H1 (cell line): ENCODE results near the gene OR11A1. TPM values are rescaled to one million over a fixed set of nuclear protein-coding genes. Genes with fewer than 3 reads are reported as not detected.

Experiments used
- CTCF ChIA-PET: fragments of 300-600 bp; sonication (Branson Sonifier 250); formaldehyde crosslinking; loops from one replicate; lab custom pipeline; 2021; ENCODE audit not compliant: partially characterized antibody; lab: Charles Lee
- POLR2A ChIA-PET: fragments of 300-600 bp; sonication (Branson Sonifier 250); formaldehyde crosslinking; loops from one replicate; lab custom pipeline; 2021; ENCODE audit warnings: inconsistent platforms; ENCODE audit not compliant: partially characterized antibody; lab: Charles Lee
- DNase-seq, 2 experiments: peaks; one replicate each; pipeline versions ENCODE4 v3.0.0 to v3.0.0-alpha.2; 2010 to 2022; ENCODE audit warnings: low spot score in 2 of 2, low read depth in 1 of 2, mixed read lengths in 1 of 2
- FAIRE-seq: peaks from 2 replicates; lab custom pipeline; 2011; peaks lifted over from hg19 to GRCh38; lab: Jason Lieb, UNC
- H2AFZ ChIP-seq: 2 replicates; pipeline ENCODE4 v1.8.1; 2012; ENCODE audit warnings: low read length, inconsistent platforms
- H2AK5ac ChIP-seq: 2 replicates; pipeline ENCODE4 v1.6.1; 2013; ENCODE audit warnings: low read depth, low read length
- H2BK120ac ChIP-seq: replicated peaks from 2 replicates; pipeline ENCODE3; 2013; ENCODE audit warnings: low read depth, low read length, inconsistent platforms
- H2BK12ac ChIP-seq: 2 replicates; pipeline ENCODE4 v1.6.1; 2013; ENCODE audit warnings: low read depth, low read length
- H2BK15ac ChIP-seq: 2 replicates; pipeline ENCODE4 v1.6.1; 2013; ENCODE audit warnings: low read length
- H2BK20ac ChIP-seq: 2 replicates; pipeline ENCODE4 v1.6.1; 2013; ENCODE audit warnings: low read length
- H2BK5ac ChIP-seq: 2 replicates; pipeline ENCODE4 v1.6.1; 2013; ENCODE audit warnings: low read depth, low read length
- H3K14ac ChIP-seq: 2 replicates; pipeline ENCODE4 v1.6.1; 2013; ENCODE audit warnings: inconsistent platforms; ENCODE audit not compliant: insufficient read length
- H3K18ac ChIP-seq: 2 replicates; pipeline ENCODE4 v1.6.1; 2013; ENCODE audit warnings: low read length; ENCODE audit errors: extremely low read depth
- H3K23ac ChIP-seq: 2 replicates; pipeline ENCODE4 v1.6.1; 2013; ENCODE audit warnings: inconsistent platforms; ENCODE audit not compliant: insufficient read length
- H3K23me2 ChIP-seq: 2 replicates; pipeline ENCODE4 v1.6.1; 2013; ENCODE audit warnings: low read depth, low read length
- H3K27ac ChIP-seq: 2 replicates; pipeline ENCODE4 v1.6.1; 2011; ENCODE audit warnings: low read depth, low read length, inconsistent platforms
- H3K27me3 ChIP-seq, 4 experiments: replicated peaks in 1 of 4; 1 replicate in 1 of 4; 2 replicates in 3 of 4; pipeline versions ENCODE4 v1.6.1 to v1.8.1; 2011 to 2013; ENCODE audit warnings: low read length in 3 of 4, mild to moderate bottlenecking in 3 of 4, inconsistent platforms in 2 of 4, mixed read lengths in 2 of 4, moderate library complexity in 1 of 4; ENCODE audit not compliant: control insufficient read depth in 3 of 4, insufficient read depth in 3 of 4; ENCODE audit errors: extremely low read depth in 1 of 4
- H3K36me3 ChIP-seq, 4 experiments: 2 replicates each; pipeline versions ENCODE4 v1.6.1 to v1.8.1; 2011 to 2013; ENCODE audit warnings: mild to moderate bottlenecking in 4 of 4, low read length in 3 of 4, moderate library complexity in 2 of 4, control low read depth in 1 of 4, inconsistent platforms in 1 of 4; ENCODE audit not compliant: insufficient read depth in 4 of 4, control insufficient read depth in 2 of 4
- H3K4ac ChIP-seq: replicated peaks from 2 replicates; pipeline ENCODE3; 2013; ENCODE audit warnings: low read length, low read depth, mixed read lengths, inconsistent platforms; ENCODE audit not compliant: insufficient read length
- H3K4me1 ChIP-seq, 4 experiments: replicated peaks in 1 of 4; 1 replicate in 1 of 4; 2 replicates in 3 of 4; pipeline versions ENCODE4 v1.6.1 to v1.8.1; 2011 to 2013; ENCODE audit warnings: low read length in 3 of 4, inconsistent platforms in 2 of 4, mixed read lengths in 1 of 4; ENCODE audit not compliant: insufficient read depth in 4 of 4, control insufficient read depth in 3 of 4
- H3K4me2 ChIP-seq, 2 experiments: 2 replicates each; pipeline versions ENCODE4 v1.6.1 to v1.8.1; 2011 to 2013; ENCODE audit warnings: low read depth in 2 of 2, low read length in 2 of 2, control low read depth in 1 of 2, inconsistent platforms in 1 of 2, mild to moderate bottlenecking in 1 of 2; ENCODE audit not compliant: insufficient read depth in 1 of 2
- H3K4me3 ChIP-seq, 4 experiments: fragments of 200-600, 300-600 bp in 1 of 4; sonication (generic), shearing (Covaris generic), sonication (Bioruptor Twin) in 1 of 4; 2 replicates each; pipeline versions ENCODE4 v1.5.1 to v1.8.1; 2011 to 2016; ENCODE audit warnings: low read length in 4 of 4, low read depth in 3 of 4, control low read depth in 2 of 4, inconsistent platforms in 2 of 4, mild to moderate bottlenecking in 2 of 4, mixed read lengths in 1 of 4, moderate library complexity in 1 of 4; ENCODE audit not compliant: insufficient read depth in 2 of 4; ENCODE audit errors: extremely low read depth in 1 of 4
- H3K56ac ChIP-seq: replicated peaks from 2 replicates; pipeline ENCODE3; 2013; ENCODE audit warnings: low read depth, mild to moderate bottlenecking, mixed read lengths, low read length, inconsistent platforms; ENCODE audit not compliant: insufficient read length
- H3K79me1 ChIP-seq: 2 replicates; pipeline ENCODE4 v1.6.1; 2013; ENCODE audit warnings: low read depth, low read length, control low read depth
- H3K79me2 ChIP-seq, 2 experiments: 2 replicates each; pipeline versions ENCODE4 v1.6.1 to v1.8.1; 2012 to 2013; ENCODE audit warnings: low read length in 2 of 2, mild to moderate bottlenecking in 2 of 2, inconsistent platforms in 1 of 2; ENCODE audit not compliant: insufficient read depth in 2 of 2, control insufficient read depth in 1 of 2
- H3K9ac ChIP-seq, 4 experiments: replicated peaks in 1 of 4; 1 replicate in 1 of 4; 2 replicates in 3 of 4; pipeline versions ENCODE4 v1.6.1 to v1.8.1; 2011 to 2013; ENCODE audit warnings: low read depth in 3 of 4, low read length in 3 of 4, control low read depth in 2 of 4, mild to moderate bottlenecking in 2 of 4, moderate library complexity in 2 of 4, inconsistent platforms in 1 of 4; ENCODE audit errors: extremely low read depth in 1 of 4
- H3K9me3 ChIP-seq, 2 experiments: 2 replicates each; pipeline versions ENCODE4 v1.6.1 to v1.8.1; 2012 to 2013; ENCODE audit warnings: mild to moderate bottlenecking in 2 of 2, moderate library complexity in 2 of 2, control low read depth in 1 of 2, inconsistent platforms in 1 of 2, low read depth in 1 of 2, low read length in 1 of 2, mixed read lengths in 1 of 2; ENCODE audit not compliant: insufficient read depth in 2 of 2
- H4K20me1 ChIP-seq, 2 experiments: replicated peaks in 1 of 2; 2 replicates each; pipeline versions ENCODE3 to v1.8.1; 2011 to 2013; ENCODE audit warnings: inconsistent platforms in 2 of 2, low read length in 2 of 2, mild to moderate bottlenecking in 1 of 2; ENCODE audit not compliant: insufficient read depth in 2 of 2, control insufficient read depth in 1 of 2
- H4K5ac ChIP-seq: 2 replicates; pipeline ENCODE4 v1.6.1; 2013; ENCODE audit warnings: low read length, low read depth, mixed read lengths, inconsistent platforms; ENCODE audit not compliant: insufficient read length
- H4K8ac ChIP-seq: 2 replicates; pipeline ENCODE4 v1.8.0; 2013; ENCODE audit warnings: mild to moderate bottlenecking, moderate library complexity, low read length, inconsistent platforms; ENCODE audit not compliant: insufficient read depth; ENCODE audit errors: extremely low read depth
- H4K91ac ChIP-seq: replicated peaks from 2 replicates; pipeline ENCODE3; 2013; ENCODE audit warnings: low read length, mixed read lengths, inconsistent platforms; ENCODE audit not compliant: insufficient read length
- CBX5 ChIP-seq: fragments of 300-800, 300-1000 bp; sonication (generic); IDR thresholded peaks from 2 replicates; pipeline ENCODE4 v1.7.1; 2016; ENCODE audit warnings: antibody characterized with exemption, low read length, low read depth
- CREB1 ChIP-seq: IDR thresholded peaks from 2 replicates; pipeline ENCODE4 v1.6.1; 2012; ENCODE audit warnings: inconsistent platforms
- CTBP2 ChIP-seq: IDR thresholded peaks from 2 replicates; pipeline ENCODE4 v1.7.0; 2011; ENCODE audit warnings: borderline replicate concordance, mild to moderate bottlenecking, moderate library complexity, mixed read lengths, low read length; ENCODE audit not compliant: insufficient read depth, insufficient read length
- EGR1 ChIP-seq: IDR thresholded peaks from 2 replicates; pipeline ENCODE4 v1.6.1; 2011; ENCODE audit warnings: low read depth, low read length, borderline replicate concordance
- GABPA ChIP-seq: IDR thresholded peaks from 2 replicates; pipeline ENCODE4 v1.6.1; 2011; ENCODE audit warnings: mild to moderate bottlenecking, low read length, moderate library complexity, borderline replicate concordance; ENCODE audit not compliant: insufficient read depth
- KDM5A ChIP-seq: fragments of 200-600 bp; IDR thresholded peaks from 2 replicates; pipeline ENCODE4 v1.7.1; 2012; ENCODE audit warnings: mild to moderate bottlenecking, low read length, inconsistent platforms, mixed read lengths
- MAFK ChIP-seq: IDR thresholded peaks from 2 replicates; pipeline ENCODE4 v1.6.1; 2012; ENCODE audit warnings: low read depth, mild to moderate bottlenecking, improper control_type of control experiment, low read length
- TBP ChIP-seq: IDR thresholded peaks from 2 replicates; pipeline ENCODE4 v1.6.1; 2011; ENCODE audit warnings: low read depth, low read length, improper control_type of control experiment
- TCF12 ChIP-seq: IDR thresholded peaks from 2 replicates; pipeline ENCODE4 v1.6.1; 2011; ENCODE audit warnings: low read depth, mild to moderate bottlenecking, low read length
- WGBS, 2 experiments: shearing (Covaris generic) in 1 of 2; methylation state at CpG; one replicate each; pipeline versions ENCODE4 v1.1.6 to v1.1.7; 2013 to 2015; ENCODE audit warnings: low lambda C conversion rate in 2 of 2, mixed read lengths in 2 of 2, inconsistent platforms in 1 of 2, low coverage in 1 of 2, missing lambda C conversion rate in 1 of 2; ENCODE audit not compliant: insufficient replicate concordance in 2 of 2, insufficient coverage in 1 of 2, insufficient read length in 1 of 2; ENCODE audit errors: extremely low coverage in 1 of 2, missing lambda C conversion rate in 1 of 2; 5-methylcytosine and 5-hydroxymethylcytosine counted together
- long read RNA-seq, 2 experiments: library from RNA in 1 of 2; library from capped mRNA in 1 of 2; stranded (forward); transcript quantifications; one replicate each; pipeline ENCODE4 v2.0.0, GENCODE V29; 2021; ENCODE audit warnings: inconsistent platforms in 1 of 2
- polyA minus RNA-seq, 3 experiments: library from RNA; depleted of rRNA, polyadenylated mRNA; stranded (reverse); fragments of >200 nt; gene quantifications; 1 replicate in 2 of 3; 2 replicates in 1 of 3; pipeline ENCODE4 v1.2.3, GENCODE V29; 2011
- polyA plus RNA-seq, 7 experiments: library from polyadenylated mRNA; depleted of rRNA in 3 of 7; stranded (reverse) in 5 of 7; unstranded in 2 of 7; fragments of >200 nt in 5 of 7; fragments of 200-250 nt in 2 of 7; gene quantifications; 1 replicate in 5 of 7; 2 replicates in 1 of 7; 4 replicates in 1 of 7; pipeline versions ENCODE4 v1.2.1 to v1.2.3, GENCODE V29; 2011 to 2013; ENCODE audit warnings: missing spikeins in 2 of 7, mixed read lengths in 2 of 7
- total RNA-seq: library from RNA; stranded (reverse); fragmentation: NEBNext Ultra II Directional; extraction: Animal tissue kit (Norgen Biotek cat#: 25700); gene quantifications from 2 replicates; pipeline ENCODE4 v1.2.1, GENCODE V29; 2021
- TF ChIP-seq, protein P1 (sequence below): IDR thresholded peaks from 2 replicates; pipeline ENCODE4 v1.6.1; 2012; ENCODE audit warnings: low read length, inconsistent platforms

Gene OR11A1, protein sequence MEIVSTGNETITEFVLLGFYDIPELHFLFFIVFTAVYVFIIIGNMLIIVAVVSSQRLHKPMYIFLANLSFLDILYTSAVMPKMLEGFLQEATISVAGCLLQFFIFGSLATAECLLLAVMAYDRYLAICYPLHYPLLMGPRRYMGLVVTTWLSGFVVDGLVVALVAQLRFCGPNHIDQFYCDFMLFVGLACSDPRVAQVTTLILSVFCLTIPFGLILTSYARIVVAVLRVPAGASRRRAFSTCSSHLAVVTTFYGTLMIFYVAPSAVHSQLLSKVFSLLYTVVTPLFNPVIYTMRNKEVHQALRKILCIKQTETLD
- total RNA-seq (not detected in 2 replicates), polyA plus RNA-seq (2011; rRNA removed) (not detected in 2 replicates), polyA minus RNA-seq (2011; rRNA and poly(A)+ RNA removed) (not detected in 2 replicates)
- polyA plus RNA-seq (2011; cell fraction: cytosol; rRNA removed) = not detected
- not detected for polyA plus RNA-seq (2011; cell fraction: nucleus; rRNA removed)
- not detected in 4 replicates for polyA plus RNA-seq (2012, experiment 1 of 2)
- polyA plus RNA-seq (2012, experiment 2 of 2) = not detected
- polyA plus RNA-seq (2013, experiment 1 of 2) = not detected
- not detected for polyA plus RNA-seq (2013, experiment 2 of 2)
- polyA minus RNA-seq (2011; cell fraction: cytosol; rRNA and poly(A)+ RNA removed) = not detected
- polyA minus RNA-seq (2011; cell fraction: nucleus; rRNA and poly(A)+ RNA removed) = not detected
- long read RNA-seq, experiment 1 = 0 reads
- long read RNA-seq, experiment 2 = 0 reads

DNA sequence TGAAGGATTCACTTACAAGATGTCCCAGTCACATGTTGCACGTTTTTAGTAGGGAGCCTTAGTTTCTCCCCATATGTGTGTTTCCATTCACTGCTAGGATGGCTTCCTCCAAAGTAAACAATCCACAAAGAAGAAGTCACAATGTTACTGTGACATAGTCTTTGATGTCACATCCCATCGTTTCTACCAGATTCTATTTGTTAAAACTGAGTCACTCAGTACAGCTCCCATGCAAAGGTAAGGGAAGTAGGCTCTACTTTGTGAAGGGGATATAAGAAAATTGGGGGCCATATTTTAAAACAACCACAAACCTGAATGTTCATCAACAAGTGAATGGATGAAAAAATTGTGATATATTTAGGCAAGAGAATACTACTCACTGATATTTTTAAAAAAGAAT, at the start of gene OR11A1, which contains the start of gene OR2H1:
OR11A1 (minus strand) TSS at position 101 of the 400 bp plus-strand sequence. CDS start 29,430 bp downstream, outside the sequence.
OR2H1 (plus strand) TSS at position 185 of the 400 bp plus-strand sequence. CDS start 4,615 bp downstream, outside the sequence.
- no peaks in the 10 kb centered on the region; a peak in 1 of 7 replicates for H3K27me3 ChIP-seq
- no peaks in the 10 kb centered on the region for H3K36me3 ChIP-seq
- H3K79me1 ChIP-seq = no peaks in the 10 kb centered on the region
- H4K5ac ChIP-seq = no peak within 1 kb of the TSS
- WGBS, 2 experiments = 83% methylated on average over 2 of the region's 2 CpGs; no CpG with 5 or more reads in 1 of the 2 experiments
- ChIA-PET CTCF (interaction anchor here (0.8 kb wide), 1 partner anchor 13 kb away, joined by 3 read pairs; no protein-coding TSS in a partner anchor), POLR2A (no interaction called here)
- no peak within 1 kb of the TSS for H4K8ac ChIP-seq
- no peak within 1 kb of the TSS for H3K56ac ChIP-seq
- no peak within 1 kb of the TSS for H2BK5ac ChIP-seq
- DNase-seq = no peak
- H3K23me2 ChIP-seq = no peaks in the 10 kb centered on the region
- no peak within 1 kb of the TSS for H3K27ac ChIP-seq
- no peaks in the 10 kb centered on the region for H3K4me1 ChIP-seq
- H3K23ac ChIP-seq = no peak within 1 kb of the TSS
- no peak within 1 kb of the TSS for H2BK15ac ChIP-seq
- no peak within 1 kb of the TSS for H3K4me3 ChIP-seq
- H3K4me2 ChIP-seq = no peak within 1 kb of the TSS
- no peak within 1 kb of the TSS for H2BK120ac ChIP-seq
- H3K9ac ChIP-seq = no peak within 1 kb of the TSS
- no peaks in the 10 kb centered on the region for H3K9me3 ChIP-seq
- no peak within 1 kb of the TSS for H3K18ac ChIP-seq
- H3K79me2 ChIP-seq = no peaks in the 10 kb centered on the region
- H2AFZ ChIP-seq = no peak within 1 kb of the TSS
- no peak within 1 kb of the TSS for H4K91ac ChIP-seq
- H2BK20ac ChIP-seq = no peak within 1 kb of the TSS
- no peak within 1 kb of the TSS for H2AK5ac ChIP-seq
- FAIRE-seq = no peak
- H4K20me1 ChIP-seq = no peaks in the 10 kb centered on the region
- no peak within 1 kb of the TSS for H2BK12ac ChIP-seq
- H3K14ac ChIP-seq = no peak within 1 kb of the TSS
- no peak within 1 kb of the TSS for H3K4ac ChIP-seq
- TF ChIP-seq KDM5A (no peak), TCF12 (no peak), TBP (no peak), EGR1 (no peak), MAFK (no peak), CTBP2 (no peak), CREB1 (no peak), CBX5 (no peak), GABPA (no peak)
- TF ChIP-seq, protein P1, sequence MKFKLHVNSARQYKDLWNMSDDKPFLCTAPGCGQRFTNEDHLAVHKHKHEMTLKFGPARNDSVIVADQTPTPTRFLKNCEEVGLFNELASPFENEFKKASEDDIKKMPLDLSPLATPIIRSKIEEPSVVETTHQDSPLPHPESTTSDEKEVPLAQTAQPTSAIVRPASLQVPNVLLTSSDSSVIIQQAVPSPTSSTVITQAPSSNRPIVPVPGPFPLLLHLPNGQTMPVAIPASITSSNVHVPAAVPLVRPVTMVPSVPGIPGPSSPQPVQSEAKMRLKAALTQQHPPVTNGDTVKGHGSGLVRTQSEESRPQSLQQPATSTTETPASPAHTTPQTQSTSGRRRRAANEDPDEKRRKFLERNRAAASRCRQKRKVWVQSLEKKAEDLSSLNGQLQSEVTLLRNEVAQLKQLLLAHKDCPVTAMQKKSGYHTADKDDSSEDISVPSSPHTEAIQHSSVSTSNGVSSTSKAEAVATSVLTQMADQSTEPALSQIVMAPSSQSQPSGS = no peak
